Measurements from ENCODE around the gene TMTC4.

GRCh38 chr13:100664171-100664900 lies 10.3 kb downstream of the TMTC4 start:
- no peak for TF ChIP-seq CTCF (IDR thresholded peaks at IDR 0.05)
- no peak for TF ChIP-seq SP1 (CRISPR knock-in tag; conservative IDR thresholded peaks at IDR 0.05)
- TF ChIP-seq SMAD3 (CRISPR knock-in tag; IDR thresholded peaks at IDR 0.05; ENCODE audit: borderline replicate concordance), result no peak
- TF ChIP-seq, protein P1, sequence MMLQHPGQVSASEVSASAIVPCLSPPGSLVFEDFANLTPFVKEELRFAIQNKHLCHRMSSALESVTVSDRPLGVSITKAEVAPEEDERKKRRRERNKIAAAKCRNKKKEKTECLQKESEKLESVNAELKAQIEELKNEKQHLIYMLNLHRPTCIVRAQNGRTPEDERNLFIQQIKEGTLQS (CRISPR knock-in tag; conservative IDR thresholded peaks at IDR 0.05), result no peak
- no peak for TF ChIP-seq ZNF138 (CRISPR knock-in tag; conservative IDR thresholded peaks at IDR 0.05)
- TF ChIP-seq ZBTB43 (CRISPR knock-in tag; IDR thresholded peaks at IDR 0.05), result no peak
- TF ChIP-seq, protein P2, sequence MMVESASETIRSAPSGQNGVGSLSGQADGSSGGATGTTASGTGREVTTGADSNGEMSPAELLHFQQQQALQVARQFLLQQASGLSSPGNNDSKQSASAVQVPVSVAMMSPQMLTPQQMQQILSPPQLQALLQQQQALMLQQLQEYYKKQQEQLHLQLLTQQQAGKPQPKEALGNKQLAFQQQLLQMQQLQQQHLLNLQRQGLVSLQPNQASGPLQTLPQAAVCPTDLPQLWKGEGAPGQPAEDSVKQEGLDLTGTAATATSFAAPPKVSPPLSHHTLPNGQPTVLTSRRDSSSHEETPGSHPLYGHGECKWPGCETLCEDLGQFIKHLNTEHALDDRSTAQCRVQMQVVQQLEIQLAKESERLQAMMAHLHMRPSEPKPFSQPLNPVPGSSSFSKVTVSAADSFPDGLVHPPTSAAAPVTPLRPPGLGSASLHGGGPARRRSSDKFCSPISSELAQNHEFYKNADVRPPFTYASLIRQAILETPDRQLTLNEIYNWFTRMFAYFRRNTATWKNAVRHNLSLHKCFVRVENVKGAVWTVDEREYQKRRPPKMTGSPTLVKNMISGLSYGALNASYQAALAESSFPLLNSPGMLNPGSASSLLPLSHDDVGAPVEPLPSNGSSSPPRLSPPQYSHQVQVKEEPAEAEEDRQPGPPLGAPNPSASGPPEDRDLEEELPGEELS (CRISPR knock-in tag; IDR thresholded peaks at IDR 0.05), result no peak
